ENCODE results near the gene OFD1. TPM values are rescaled to one million over a fixed set of nuclear protein-coding genes. Genes with fewer than 3 reads are reported as not detected.
A peak's percentile ranks its signal among the peaks of the same experiment; 100 is the strongest.
"Not testable (repeated sequence)": the region's sequence is repeated elsewhere in the genome, so short reads cannot be mapped to it uniquely, and the experiment has no call there.

OFD1 gene
- total RNA-seq, 2 donors from 2014 or later = 27.5 to 36.6 TPM

DNA sequence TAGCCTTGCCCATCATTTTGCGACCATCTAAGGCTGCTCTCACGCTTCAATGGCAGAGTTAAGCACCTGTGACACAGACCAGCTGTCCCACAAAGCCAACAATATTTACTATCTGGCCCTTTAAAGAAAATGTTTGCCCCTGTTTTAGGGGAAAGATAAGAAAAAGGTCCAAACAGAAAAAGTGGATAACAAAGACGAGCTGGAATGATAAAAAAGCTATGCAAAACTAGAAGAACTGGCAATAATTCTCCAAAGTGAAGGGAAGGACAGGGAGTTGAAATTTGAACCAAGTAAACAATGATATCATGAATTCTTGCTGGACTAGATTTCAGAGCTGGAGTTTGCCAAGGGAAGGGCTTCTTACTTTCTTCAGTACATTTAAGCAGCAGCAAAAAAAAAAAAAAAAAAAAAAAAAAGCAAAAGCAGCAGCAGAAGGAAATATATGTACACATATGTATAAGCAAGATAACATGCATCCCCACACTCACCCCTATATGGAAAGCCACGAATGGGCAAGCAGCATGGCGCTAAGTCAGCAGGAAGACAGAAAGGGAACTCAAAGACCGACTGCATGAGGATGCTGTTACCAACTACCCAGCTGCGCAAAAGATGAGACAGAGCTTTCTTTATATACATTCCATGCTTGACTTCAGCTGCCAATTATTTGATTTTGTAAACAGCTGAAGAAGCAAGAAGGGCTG is 12.6 kb upstream of the OFD1 start:
- 17 to 25% methylated on average over 7 of the region's 7 CpGs for WGBS, 2 donors
- H3K27ac ChIP-seq = peak overlapping the region; percentile 16 to 74 (median 64)
- intact Hi-C loops (cut with DNase I) = no loop called here
- H3K9me3 ChIP-seq = no peaks in the 10 kb centered on the region
- peak in 2 of 4 donors; percentile 29 to 62 for DNase-seq
- H3K4me3 ChIP-seq = no peak overlapping the region
- H3K36me3 ChIP-seq (replicated peaks in 1 of 2; ENCODE audit: insufficient read depth in 1 of 2, low read depth in 2 of 2) = no peaks in the 10 kb centered on the region
- peaks cover 19% of the 10 kb centered on the region for H3K4me1 ChIP-seq
- no peak for TF ChIP-seq POLR2A (IDR thresholded peaks at IDR 0.05)
- TF ChIP-seq, protein P1, sequence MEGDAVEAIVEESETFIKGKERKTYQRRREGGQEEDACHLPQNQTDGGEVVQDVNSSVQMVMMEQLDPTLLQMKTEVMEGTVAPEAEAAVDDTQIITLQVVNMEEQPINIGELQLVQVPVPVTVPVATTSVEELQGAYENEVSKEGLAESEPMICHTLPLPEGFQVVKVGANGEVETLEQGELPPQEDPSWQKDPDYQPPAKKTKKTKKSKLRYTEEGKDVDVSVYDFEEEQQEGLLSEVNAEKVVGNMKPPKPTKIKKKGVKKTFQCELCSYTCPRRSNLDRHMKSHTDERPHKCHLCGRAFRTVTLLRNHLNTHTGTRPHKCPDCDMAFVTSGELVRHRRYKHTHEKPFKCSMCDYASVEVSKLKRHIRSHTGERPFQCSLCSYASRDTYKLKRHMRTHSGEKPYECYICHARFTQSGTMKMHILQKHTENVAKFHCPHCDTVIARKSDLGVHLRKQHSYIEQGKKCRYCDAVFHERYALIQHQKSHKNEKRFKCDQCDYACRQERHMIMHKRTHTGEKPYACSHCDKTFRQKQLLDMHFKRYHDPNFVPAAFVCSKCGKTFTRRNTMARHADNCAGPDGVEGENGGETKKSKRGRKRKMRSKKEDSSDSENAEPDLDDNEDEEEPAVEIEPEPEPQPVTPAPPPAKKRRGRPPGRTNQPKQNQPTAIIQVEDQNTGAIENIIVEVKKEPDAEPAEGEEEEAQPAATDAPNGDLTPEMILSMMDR (IDR thresholded peaks at IDR 0.05) = no peak
- no peaks in the 10 kb centered on the region for H3K27me3 ChIP-seq
- peak; percentile 88 for ATAC-seq

GRCh38 chrX:13724878-13725277 is 9.7 kb upstream of the OFD1 start:
- H3K27ac ChIP-seq; H3K27me3 ChIP-seq; intact Hi-C loops (cut with DNase I); H3K4me3 ChIP-seq; ATAC-seq; H3K9me3 ChIP-seq; H3K36me3 ChIP-seq (replicated peaks in 1 of 2; ENCODE audit: insufficient read depth in 1 of 2, low read depth in 2 of 2): not testable (repeated sequence)
- H3K4me1 ChIP-seq = peaks cover 19% of the 10 kb centered on the region
- DNase-seq = peak in 2 of 4 donors; percentile 8 to 31
- 73% methylated on average over 8 of the region's 9 CpGs; no CpG with 5 or more reads in 1 of the 2 donors for WGBS, 2 donors

DNA sequence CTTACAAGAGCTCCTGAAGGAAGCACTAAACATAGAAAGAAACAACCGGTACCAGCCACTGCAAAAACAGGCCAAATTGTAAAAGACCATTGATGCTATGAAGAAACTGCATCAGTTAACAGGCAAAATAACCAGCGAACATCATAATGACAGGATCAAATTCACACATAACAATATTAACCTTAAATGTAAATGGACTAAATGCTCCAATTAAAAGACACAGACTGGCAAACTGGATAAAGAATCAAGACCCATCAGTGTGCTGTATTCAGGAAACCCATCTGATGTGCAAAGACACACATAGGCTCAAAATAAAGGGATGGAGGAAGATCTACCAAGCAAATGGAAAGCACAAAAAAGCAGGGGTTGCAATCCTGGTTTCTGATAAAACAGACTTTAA is 8.0 kb upstream of the OFD1 start:
- H3K27me3 ChIP-seq; intact Hi-C loops (cut with DNase I); H3K9me3 ChIP-seq; ATAC-seq; DNase-seq; H3K27ac ChIP-seq; H3K4me3 ChIP-seq; H3K36me3 ChIP-seq (replicated peaks in 1 of 2; ENCODE audit: insufficient read depth in 1 of 2, low read depth in 2 of 2): not testable (repeated sequence)
- WGBS, 2 donors = 90 to 91% methylated on average over 2 of the region's 2 CpGs
- peaks cover 17% of the 10 kb centered on the region for H3K4me1 ChIP-seq

GRCh38 chrX:13730523-13730922 is 4.0 kb upstream of the OFD1 start:
- H3K36me3 ChIP-seq (replicated peaks in 1 of 2; ENCODE audit: insufficient read depth in 1 of 2, low read depth in 2 of 2); intact Hi-C loops (cut with DNase I); H3K4me3 ChIP-seq; H3K9me3 ChIP-seq; DNase-seq; H3K27me3 ChIP-seq; ATAC-seq: not testable (repeated sequence)
- WGBS, 2 donors = 93 to 100% methylated on average over 1 of the region's 1 CpG
- H3K4me1 ChIP-seq = peaks cover 25% of the 10 kb centered on the region
- peak overlapping the region in 3 of 4 donors; percentile 72 to 97 (median 95) for H3K27ac ChIP-seq

DNA sequence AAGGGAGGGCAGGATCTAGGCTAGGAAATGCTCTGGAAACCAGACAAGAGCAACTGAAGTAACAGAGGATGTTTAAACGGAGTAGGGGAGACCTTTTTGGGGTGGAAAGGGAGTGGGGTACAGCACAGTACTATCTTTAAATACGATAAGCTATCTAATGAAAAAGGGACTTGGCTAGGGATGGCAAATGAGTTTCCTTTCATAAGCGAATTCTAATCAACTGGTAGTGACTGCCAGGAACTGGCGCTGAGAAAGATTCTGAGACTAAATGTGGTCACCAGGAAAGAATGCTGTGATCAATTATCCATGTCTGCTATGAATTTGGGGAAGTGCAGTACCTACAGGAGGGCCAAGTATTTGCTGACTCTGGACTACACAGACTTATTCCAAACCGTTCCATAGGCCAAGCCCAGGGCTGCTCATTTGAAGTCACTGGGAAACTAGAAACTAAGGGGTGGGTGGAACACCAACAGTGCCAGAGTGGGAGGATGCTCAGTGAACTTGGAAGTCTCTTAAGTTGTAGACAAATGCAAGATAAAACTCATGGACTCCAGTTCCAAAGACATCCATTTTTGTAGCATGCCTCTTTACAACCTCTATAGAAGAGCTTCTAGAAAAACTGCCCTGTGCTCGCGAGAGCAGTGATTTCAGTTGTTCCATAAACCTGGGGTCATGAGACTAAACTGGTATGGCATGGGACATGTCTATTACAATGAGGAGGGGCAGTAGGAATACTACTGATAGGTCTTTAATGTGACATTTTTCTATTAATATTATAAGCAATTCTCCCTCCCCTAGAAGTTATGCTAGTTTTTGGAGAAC is 2.1 kb upstream of the OFD1 start:
- DNase-seq = peak in 2 of 4 donors; percentile 21 to 23

GRCh38 chrX:13733506-13733905 is 1.0 kb upstream of the OFD1 start:
- TF ChIP-seq, protein P1 (IDR thresholded peaks at IDR 0.05) = no peak
- no peak for TF ChIP-seq POLR2A (IDR thresholded peaks at IDR 0.05)
- peak overlapping the region in 1 of 2 donors; percentile 43 for H3K4me3 ChIP-seq
- intact Hi-C loops (cut with DNase I) = no loop called here
- WGBS, 2 donors = 16 to 20% methylated on average over 4 of the region's 4 CpGs
- H3K27me3 ChIP-seq = no peaks in the 10 kb centered on the region
- peak overlapping the region in 3 of 4 donors; percentile 89 to 97 (median 95) for H3K27ac ChIP-seq
- DNase-seq (no peak), ATAC-seq (no peak)
- H3K4me1 ChIP-seq = peaks cover 33% of the 10 kb centered on the region
- no peaks in the 10 kb centered on the region for H3K36me3 ChIP-seq (replicated peaks in 1 of 2; ENCODE audit: insufficient read depth in 1 of 2, low read depth in 2 of 2)
- no peaks in the 10 kb centered on the region for H3K9me3 ChIP-seq

More for the DNA sequence above, 2.1 kb upstream of the OFD1 start:
- TF ChIP-seq POLR2A (IDR thresholded peaks at IDR 0.05) = peak in 2 of 3 donors; percentile 13 to 30
- TF ChIP-seq, protein P1 (IDR thresholded peaks at IDR 0.05) = no peak
- Histone ChIP-seq H3K27ac (peak overlapping the region; percentile 3 to 97 (median 84)), H3K36me3 (replicated peaks in 1 of 2; ENCODE audit: insufficient read depth in 1 of 2, low read depth in 2 of 2) (no peaks in the 10 kb centered on the region), H3K27me3 (no peaks in the 10 kb centered on the region), H3K4me1 (peaks cover 33% of the 10 kb centered on the region), H3K4me3 (no peak overlapping the region), H3K9me3 (no peaks in the 10 kb centered on the region)
- ATAC-seq = peak; percentile 23
- intact Hi-C loops (cut with DNase I) = no loop called here
- 21 to 45% methylated on average over 7 of the region's 7 CpGs for WGBS, 2 donors

Measured in body of pancreas (tissue), 4 donors.